NCI-H524 (cell line): ENCODE results near the gene NRG2.

Experiments
- DNase-seq, 2 experiments: peaks; one replicate each; lab custom pipeline; 2025; lab: John Stamatoyannopoulos, UW

The NRG2 gene

DNA sequence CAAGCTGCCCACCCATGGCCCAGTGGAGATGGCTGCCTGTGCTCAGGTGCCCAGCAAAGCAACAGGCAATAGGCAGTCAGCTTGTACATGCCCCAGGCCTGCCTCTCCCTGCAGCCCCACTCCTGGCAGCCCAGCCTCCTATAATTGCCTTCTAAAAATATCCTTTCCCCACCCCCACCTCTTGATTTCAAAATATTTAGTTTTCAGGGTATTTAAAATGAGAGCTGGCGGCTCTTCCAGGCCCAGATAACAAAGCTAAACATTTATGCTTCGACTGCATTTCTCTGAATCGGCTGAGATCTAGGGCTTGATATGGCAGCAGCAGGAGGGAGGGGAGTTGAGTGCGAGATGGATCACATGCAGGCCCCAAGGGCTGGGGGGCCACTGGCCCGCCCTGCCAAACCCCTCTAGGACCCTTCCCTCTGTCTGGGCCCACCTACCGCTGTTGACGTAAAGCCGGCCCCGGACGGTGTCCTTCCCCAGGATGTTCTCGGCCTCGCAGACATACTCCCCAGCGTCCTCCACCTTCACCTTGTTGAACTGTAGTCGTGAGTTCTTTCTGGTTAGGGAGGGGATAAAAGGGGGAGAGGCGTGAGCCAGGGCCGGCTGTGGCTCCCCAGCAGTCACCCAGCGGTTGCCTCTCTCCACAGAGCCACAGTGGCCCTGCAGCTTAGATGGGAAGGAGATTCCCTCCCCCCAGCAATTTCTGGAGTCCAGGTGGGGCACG, 162.5 kb downstream of the NRG2 start:
- DNase-seq = no peak

DNA sequence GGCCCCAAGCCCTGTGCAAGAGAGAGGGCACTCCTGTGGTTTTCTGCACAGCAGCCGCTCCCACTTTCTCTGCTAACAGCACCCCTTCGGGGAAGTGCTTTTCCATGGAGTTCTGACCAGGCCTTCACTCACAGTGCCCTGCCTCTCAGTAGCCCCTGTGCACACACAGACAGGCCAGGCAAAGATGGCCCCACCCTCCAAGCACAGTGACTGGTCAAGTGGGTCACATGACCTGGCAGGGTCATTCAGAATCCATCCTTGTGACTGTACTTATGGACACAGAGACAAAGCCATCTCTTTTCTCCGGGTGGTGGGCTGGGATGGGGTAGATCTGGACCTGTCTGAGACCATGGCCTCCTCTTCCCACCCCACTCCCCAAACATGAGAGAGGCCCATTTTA, 165.0 kb downstream of the NRG2 start:
- no peak for DNase-seq

DNA sequence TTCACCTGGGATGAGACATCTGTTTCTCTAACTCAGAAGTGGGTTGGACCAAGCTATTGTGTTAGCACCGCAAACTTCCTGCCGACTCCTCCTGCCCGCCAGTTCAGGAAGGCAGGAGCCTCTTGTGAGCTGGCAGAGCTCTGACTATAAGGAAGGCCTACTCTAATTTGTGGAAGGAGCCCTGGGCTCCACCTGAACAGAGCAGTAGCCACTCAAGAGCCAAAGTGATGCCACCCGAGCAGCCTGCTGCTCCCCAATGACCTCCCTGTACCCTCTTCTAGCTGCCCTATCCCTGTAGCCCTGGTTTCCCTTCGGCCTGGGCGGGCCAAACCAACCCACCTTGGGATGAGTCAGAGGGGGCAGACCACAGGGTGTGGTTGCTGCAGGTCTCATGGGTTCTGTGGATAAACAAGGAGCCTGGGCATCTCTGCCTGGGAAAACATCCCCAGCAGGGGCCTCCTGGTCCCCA, 165.9 kb downstream of the NRG2 start:
- no peak for DNase-seq

DNA sequence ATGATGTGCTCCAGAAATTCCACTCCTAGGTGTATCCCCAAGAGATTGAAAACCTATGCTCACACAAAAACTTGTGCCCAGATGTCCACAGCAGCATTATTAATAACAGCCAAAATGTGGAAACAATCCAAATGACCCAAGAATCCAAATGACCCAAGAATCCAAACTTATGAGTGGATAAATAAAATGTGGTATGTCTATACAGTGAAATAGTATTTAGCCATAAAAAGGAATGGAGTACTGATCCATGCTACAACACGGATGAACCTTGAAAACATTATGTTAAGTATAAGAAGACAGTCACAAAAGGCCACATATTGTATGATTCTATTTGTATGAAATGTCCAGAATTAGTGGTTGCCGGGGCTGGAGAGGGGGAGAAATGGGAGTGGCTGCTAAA, 167.1 kb downstream of the NRG2 start:
- no peak for DNase-seq

DNA sequence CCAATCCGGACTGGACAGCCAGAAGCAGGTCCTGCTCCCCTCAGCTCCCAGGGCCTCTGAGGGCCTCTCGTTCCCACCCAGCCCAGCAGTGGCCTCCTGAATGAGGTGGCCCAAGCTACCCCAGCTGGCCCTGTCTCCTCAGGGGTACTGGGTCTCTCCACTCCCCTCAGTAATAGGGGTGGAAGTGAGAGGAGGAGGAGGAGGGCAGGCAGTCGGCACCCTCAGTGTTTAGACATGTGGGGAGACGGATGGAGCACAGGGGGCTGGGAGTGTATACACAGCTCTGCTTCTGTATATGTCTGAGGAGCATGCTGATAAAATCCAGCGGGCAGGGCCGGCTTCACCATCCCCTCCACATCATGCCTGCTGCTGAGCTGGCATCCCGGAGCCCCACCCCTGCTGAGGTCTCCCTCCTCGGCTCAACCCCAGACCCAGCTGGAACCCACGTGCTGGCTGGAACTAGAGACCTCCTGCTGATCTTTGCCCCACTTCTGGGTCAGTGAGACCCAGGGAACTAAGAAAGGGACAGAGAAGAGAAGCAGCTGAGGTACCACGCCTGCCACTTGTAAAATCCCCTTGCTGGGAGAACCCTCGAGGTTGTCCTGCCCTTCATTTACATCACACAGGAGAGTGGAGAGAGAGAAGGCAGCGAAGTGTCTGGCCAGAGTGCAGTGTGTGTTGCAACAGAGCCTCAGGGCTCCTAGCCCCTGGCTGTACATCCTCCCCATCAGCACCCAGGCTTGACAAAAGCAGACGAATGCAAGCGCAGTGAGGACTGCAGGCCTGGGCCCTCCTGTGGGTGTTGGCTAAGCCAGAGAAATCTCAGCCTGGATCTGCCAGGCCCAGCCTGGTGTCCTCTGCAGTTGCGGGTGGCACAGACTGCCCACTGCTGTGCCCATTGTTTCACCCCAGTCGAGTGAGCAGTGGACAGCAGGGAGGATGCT, 170.0 kb downstream of the NRG2 start:
- DNase-seq = no peak

DNA sequence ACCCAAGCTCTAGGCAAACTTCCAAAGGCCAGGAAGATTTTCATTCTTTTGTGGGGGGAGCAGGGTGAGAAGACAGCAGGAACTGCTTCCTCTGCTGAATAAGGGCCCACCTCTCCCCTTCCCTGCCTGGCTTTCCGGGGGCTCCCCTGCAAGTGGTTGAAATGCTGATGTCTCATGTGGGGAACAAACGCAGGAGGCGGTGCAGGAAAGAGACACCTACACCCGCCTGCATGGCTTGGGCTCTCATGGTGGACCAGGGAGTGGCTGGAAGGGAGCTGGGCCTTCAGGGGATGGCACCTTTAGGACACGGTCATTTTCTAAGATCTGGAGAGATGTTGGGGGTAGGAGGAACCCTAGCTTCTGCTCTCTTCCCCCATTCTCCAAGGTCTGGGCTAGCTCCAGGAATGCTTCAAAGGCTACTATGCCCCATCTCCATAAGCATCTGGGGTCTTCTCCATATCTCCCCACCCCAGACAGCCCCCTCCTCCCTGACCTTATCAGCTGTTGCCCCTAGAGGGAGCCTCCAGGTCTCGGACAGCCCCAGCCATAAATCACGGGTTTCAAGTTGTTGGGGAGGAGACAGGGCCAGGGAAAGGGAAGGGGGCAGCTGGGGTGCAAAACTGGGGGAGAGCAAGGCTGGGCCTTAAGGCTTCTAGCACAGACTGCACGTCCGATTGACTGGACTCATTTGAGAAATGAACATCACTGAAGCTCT, 170.9 kb downstream of the NRG2 start:
- DNase-seq = no peak

DNA sequence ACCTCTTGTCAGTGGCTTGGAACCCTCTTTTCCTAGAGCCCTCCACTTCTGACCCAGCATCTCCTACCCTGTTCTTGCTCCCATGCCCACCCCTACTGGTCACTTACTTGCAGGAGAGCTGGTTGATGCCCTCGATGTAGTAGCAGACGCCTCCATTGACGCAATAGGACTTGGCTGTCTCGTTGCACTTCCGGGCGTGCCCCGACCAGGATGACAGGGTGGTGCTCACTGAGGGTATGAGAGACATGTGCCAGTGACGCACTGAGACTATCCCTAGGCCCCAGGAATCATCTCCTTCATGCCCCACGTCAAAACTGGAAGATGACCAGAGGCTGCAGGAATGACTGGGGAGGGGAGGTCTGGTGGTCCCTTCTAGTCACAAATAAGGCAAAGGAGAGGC, 171.5 kb downstream of the NRG2 start:
- no peak for DNase-seq

DNA sequence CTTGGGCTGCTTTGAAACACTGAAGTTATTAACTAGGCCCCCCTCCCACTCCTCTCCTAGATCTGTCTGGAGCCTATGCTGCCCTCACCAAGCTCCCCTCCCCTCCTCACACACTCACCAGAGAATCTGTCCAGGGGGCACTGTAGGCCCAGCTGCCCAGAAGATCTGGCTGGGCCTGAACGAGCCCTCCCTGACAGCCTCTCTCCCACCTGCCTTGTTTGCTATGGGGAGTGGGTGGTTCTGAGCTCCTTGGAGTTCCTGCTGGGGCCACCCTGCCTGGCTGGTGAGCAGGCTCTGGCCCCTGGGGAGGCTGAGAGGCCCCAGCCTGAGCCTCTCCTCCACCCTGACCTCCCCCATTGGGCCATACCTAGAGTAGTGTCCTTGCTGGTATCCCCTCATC, 172.4 kb downstream of the NRG2 start:
- no peak for DNase-seq

DNA sequence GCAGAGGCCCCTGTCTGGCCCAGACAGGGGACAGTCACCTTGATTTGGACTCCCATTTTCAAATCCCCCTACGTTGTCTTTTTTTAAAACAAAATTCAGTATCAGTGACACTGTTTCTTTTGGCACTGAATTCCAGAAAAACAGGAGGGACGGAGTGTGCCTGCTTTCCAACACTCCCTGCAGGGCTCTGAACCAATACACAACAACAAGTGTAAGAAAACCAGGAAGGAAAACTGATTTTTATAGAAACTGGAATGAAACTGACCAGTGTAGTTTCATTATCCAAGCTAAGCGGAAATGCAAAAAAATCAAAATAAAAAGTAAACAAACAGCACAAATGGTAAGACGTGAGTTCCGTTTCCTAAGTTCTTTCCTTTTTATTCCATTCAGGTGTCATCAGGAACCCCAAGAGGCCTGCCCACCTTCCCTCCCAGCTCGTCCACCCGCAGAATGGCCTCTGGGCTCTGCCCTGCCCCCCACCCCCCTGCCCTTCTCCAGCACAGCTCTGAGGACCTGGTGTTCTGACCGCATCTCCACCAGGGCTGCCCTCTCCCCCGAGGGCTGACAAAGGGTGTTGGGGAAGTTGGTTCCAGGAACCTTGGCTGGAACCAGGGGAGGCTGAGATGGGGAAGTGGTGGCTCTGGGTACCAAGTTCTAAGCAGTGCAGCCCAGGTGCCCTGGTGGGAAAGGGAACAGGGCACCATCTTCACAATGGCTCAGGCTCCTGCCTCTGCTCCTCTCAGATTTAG, 173.9 kb downstream of the NRG2 start:
- DNase-seq = no peak

DNA sequence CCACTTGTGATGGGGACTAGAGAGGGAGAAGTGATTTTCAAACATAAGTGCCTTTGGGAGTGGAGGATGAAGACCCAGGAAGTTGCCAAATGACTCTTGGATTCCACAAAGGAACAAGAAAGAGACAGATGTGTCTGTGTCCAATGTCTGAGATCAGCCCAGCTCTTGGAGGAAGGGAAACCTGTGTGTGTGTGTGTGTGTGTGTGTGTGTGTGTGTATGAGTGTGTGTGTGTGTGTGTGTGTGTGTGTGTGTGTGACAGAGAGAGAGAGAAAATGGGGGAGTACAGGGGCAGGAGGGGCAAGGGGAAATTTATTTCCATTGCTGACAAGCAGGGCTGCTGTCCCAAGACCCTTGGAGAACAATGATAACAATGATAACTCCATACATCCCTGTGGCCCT, 175.5 kb downstream of the NRG2 start:
- no peak for DNase-seq

DNA sequence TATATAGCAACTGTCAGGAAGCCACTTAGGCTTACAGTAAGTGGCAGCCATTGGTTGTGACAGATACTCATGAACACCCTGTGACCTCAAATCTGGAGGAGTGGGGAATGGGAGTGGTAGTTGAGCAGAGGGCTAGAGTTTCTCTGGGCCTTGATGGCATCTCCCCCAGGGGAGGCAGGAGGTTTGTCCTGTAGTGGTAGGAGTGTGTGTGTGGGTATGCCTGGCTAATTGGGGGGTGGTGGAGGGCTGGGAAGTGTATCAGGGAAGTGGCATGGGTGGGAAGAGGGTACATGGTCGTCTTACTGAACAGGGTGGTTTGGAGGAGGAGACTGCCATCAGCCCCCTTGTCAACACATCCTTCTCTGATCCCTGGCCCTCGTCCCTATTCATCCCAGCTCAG, 176.0 kb downstream of the NRG2 start:
- DNase-seq = no peak

DNA sequence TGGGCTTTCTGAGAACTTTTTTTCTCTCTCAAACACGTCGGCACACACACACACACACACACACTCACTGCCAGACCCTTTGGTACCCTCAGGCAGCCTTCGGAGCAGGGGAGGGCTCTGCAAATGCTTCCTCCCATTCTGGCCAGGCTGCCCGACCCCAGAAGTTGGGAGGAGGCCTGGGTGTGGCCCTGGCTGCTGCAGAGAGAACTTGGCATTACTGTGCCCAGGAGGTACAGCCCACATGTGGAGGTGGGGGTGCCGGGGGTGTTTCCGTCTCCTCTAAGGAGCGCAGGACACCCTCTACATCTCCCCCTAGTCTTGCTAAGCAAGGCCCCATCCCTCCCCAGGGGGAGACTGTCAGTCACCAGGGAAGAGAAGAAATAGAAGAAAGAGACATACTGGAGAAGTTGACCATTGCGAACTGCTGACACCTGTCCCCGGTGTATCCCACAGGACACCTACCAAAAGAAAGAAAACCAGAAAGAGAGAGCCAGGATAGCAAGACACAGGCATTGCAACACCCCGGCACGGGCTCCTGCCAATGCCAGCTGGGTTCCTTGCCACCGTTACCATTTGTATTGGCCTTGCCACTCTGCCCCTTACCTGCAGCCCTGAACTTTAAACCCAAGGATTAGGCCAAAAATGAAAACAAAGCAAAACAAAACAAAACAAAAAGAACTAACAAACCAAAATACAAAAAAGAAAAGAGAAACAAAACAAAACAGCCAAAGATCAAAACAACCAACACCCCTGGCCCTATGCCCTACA, 178.2 kb downstream of the NRG2 start:
- no peak for DNase-seq

DNA sequence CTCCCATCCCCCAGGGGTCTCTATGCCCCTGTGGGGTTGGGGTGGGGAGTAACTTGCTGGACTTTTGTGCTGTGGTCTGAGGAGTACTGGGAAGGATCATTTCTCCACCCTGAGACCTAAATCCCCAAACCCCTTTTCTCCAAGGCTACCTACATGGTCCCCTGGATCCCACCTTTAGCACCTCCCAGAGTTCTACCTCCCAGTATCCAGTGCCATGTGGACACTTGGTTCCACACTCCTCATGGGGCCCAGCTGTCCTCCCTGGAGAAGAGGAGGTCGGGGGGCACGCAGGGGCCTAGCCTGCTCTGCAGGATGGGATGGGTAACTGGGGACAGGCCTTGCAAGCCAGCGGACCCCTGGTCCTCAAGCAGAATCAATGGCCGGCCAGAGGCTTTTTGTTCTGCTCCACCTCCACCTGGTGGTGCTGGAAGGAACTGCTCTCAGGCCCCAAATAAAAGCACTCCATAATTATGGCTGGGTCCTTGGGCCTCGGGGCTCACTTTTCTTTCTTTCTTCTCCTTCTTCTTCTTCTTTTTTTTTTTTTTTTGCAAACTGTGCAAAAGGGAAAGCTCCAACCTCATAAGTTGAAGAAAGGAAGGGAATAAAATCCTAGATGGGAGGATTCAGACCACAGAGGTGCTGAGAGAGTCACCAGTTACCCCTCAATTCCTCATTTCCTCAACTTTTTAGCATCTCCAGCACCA, 179.1 kb downstream of the NRG2 start:
- DNase-seq = peak in 1 of 2 experiments; percentile 54

DNA sequence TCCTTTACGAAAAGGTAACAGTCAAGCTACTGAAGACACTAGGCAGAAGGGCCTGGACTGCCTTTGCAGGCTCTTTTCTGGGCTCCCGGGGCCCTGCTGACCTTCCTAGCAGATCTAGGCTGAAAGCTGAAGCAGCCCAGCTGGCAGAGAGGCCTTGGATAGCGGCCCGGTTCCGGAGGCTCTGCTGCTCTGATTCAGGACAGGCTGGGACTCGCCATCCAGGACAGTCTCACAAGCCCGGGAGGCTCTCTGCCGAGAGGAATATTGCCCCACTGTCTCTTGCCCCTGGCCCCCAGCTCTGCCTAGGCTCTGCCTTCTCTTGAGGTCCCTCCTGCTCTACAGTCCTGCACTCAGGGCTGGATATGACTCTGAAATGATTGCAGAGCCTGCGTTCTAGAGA, 179.7 kb downstream of the NRG2 start:
- no peak for DNase-seq

DNA sequence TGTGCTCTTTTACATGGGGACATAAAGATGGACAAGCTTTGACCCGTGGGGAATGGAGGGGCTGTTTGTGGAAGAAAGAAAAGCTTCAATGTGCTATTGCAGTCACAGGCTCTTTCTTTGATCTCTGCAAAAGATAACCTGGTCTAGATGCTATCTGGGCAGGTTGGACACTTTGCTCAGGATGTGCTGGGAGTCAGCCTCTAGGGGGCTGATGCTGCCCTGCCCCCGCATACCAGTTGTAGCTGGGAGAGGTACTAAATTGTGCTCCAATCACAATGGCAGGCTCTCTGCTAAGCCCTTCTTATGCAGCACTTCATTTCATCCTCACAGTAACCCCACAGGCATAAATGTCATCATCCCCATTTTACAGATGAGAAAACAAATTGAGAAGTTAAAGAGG, 180.3 kb downstream of the NRG2 start:
- no peak for DNase-seq

DNA sequence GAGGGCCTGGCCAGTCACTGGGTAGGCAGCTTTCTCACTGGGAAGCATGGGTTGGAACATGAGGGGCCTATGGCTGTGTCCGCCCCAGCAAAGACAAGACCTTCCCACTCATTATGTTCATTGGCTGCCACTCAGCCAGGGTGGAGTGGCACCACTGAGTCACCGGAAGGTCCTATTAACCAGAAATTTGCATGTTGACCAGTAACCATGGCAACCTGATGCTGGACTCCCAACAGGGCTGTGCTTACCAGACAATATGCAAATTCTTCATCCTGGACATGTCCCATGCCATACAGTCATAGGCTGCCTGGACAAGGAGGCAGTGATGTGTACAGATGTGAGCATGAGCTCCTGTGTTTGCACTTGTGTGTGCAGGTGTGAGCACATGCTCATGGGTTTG, 180.8 kb downstream of the NRG2 start:
- DNase-seq = no peak

DNA sequence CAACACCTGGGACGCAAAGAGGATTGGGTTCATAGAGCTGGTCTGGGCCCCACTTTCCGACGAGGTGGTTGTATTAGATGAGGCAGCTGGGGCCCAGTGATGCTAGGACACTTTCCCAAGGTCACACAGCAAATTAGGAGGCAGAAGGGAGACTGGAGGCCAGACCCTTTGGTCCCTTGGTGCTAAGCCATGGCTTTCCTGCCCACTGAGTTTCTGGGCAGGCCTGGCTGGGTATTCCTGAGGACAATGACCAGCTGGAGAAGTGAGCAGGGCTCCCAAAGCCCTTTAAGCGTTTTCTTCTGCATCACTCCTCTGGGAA, 181.3 kb downstream of the NRG2 start:
- DNase-seq = no peak

DNA sequence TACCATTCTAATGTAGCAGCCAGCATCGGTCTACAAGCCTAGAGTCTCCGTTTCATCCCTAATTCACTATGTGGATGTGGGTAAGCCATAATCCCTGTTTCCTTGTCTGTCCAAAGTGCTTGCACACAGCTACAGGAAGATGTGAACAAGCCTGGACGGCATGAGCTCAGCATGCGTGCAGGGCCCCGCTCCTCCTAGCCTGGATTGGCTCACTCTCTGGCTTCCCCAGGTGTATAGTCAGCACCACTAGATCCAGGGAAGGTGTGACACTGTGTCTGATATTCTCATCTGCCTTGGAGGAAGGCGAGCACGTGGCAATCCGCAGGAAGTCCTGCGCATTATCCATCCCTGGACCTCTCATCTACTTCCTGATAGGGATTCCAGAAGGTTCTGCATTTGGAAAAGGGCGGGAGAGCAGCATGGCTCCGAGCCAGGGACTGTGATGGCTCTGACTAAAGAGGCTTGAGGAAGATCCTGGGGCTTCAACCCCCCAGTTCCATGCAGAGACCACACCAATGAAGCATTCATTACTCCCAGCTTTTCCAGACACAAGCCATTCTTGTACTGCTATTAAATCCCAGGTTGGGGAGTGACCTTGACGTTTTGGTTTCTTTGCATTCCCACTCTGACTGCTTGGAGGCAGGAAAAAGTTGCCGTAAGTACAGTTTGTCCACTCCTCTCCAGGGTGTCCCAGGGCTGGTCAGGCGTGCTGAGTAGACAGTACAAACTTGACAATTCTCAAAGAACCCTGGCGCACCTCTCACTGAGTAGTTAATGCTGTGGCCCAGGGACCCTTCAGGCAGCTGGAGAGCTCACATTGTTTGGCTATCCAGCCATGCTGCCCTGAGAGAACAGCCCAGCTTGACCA, 181.8 kb downstream of the NRG2 start:
- DNase-seq = no peak

DNA sequence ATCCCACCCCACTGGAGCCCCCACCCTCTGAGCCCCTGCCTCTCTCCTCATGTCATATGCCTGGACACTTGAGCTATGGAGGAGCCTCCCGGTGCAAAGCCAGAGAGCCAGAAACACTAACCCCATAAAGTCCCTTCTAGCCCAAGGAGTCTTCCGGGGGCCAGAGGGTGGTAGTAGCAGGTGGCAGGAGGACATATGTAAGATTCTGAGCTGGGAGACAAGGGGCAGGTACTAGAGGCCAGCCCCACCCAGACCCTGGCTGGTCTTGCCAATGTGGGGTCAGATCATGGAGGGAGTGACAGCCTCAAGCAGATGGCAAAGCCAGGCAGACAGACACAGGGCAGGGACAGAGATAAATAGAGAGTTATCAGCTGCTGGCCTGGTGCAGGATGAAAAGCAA, 184.1 kb downstream of the NRG2 start:
- no peak for DNase-seq

DNA sequence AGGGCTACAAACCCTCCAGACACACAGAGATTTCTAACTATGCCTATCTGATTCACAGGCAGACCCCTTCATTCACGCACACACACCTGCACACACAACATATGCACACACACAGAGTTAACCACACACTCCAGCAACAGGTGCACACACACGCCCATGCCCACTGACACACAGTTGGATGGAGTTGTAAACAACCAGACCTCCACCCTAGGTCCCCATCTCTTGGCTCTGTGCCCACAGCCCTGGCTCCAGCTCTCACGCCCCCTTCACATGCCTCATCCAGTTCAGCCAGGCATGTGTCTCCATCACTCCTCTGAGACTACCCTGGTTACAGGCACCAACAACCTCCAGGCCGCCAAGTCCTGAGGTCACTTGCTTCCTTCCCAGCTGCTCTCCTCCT, 186.4 kb downstream of the NRG2 start:
- DNase-seq = no peak
